CD4-positive, alpha-beta T cell (primary cell): ENCODE results near the gene SLC25A33. TPM values are rescaled to one million over a fixed set of nuclear protein-coding genes. Genes with fewer than 3 reads are reported as not detected.
"Not testable (repeated sequence)": the region's sequence is repeated elsewhere in the genome, so short reads cannot be mapped to it uniquely, and the experiment has no call there.

Source experiments
- ATAC-seq: fragments of 200-7000 bp; cut with Tn5 transposase; one replicate; pipeline ENCODE4 v1.10.0; 2022; ENCODE audit warnings: mild to moderate bottlenecking; ENCODE audit not compliant: poor library complexity
- CTCF ChIA-PET: fragments of 350-600 bp; sonication (Branson Sonifier 250); formaldehyde crosslinking; loops from one replicate; lab custom pipeline; 2021; ENCODE audit warnings: antibody characterized with exemption, inconsistent platforms; lab: Charles Lee
- POLR2A ChIA-PET: fragments of 350-600 bp; sonication (Branson Sonifier 250); formaldehyde crosslinking; loops from one replicate; lab custom pipeline; 2021; ENCODE audit warnings: antibody characterized with exemption, inconsistent platforms; lab: Charles Lee
- DNase-seq, 14 experiments: peaks; one replicate each; pipeline ENCODE4 v3.0.0-alpha.2; 2013 to 2020; ENCODE audit warnings: mixed read lengths in 2 of 14
- H3K27ac ChIP-seq, 2 donors: one replicate each; pipeline versions ENCODE4 v1.5.1 to v1.7.0; 2013; ENCODE audit warnings: low read length in 2 of 2, low read depth in 1 of 2, mild to moderate bottlenecking in 1 of 2
- H3K27me3 ChIP-seq, 2 experiments: 1 replicate in 1 of 2; 2 replicates in 1 of 2; pipeline versions ENCODE4 v1.6.1 to v1.7.0; 2013; ENCODE audit warnings: low read length in 2 of 2, control low read depth in 1 of 2, mild to moderate bottlenecking in 1 of 2, moderate library complexity in 1 of 2; ENCODE audit not compliant: insufficient read depth in 2 of 2, control insufficient read depth in 1 of 2
- H3K36me3 ChIP-seq: one replicate; pipeline ENCODE4 v1.6.1; 2013; ENCODE audit warnings: low read length, control low read depth; ENCODE audit not compliant: insufficient read depth
- H3K4me1 ChIP-seq: one replicate; pipeline ENCODE4 v1.6.1; 2013; ENCODE audit warnings: low read length, control low read depth; ENCODE audit not compliant: insufficient read depth
- H3K4me3 ChIP-seq: one replicate; pipeline ENCODE4 v1.5.1; 2013; ENCODE audit warnings: mild to moderate bottlenecking, low read length, moderate library complexity
- H3K9me3 ChIP-seq, 2 experiments: 1 replicate in 1 of 2; 2 replicates in 1 of 2; pipeline versions ENCODE4 v1.6.1 to v1.7.0; 2013; ENCODE audit warnings: low read length in 2 of 2, mild to moderate bottlenecking in 2 of 2, control low read depth in 1 of 2, moderate library complexity in 1 of 2; ENCODE audit not compliant: control insufficient read depth in 1 of 2, insufficient read depth in 1 of 2
- H3K27ac Mint-ChIP-seq: one replicate; pipeline ENCODE4 v1.8.0; 2020; ENCODE audit warnings: mixed read lengths
- H3K27me3 Mint-ChIP-seq: one replicate; pipeline ENCODE4 v1.8.0; 2021; ENCODE audit warnings: mixed read lengths
- H3K36me3 Mint-ChIP-seq: one replicate; pipeline ENCODE4 v1.8.0; 2021; ENCODE audit warnings: low read depth, mixed read lengths
- H3K4me1 Mint-ChIP-seq: one replicate; pipeline ENCODE4 v1.8.0; 2021; ENCODE audit warnings: low read depth, mixed read lengths
- H3K4me3 Mint-ChIP-seq: one replicate; pipeline ENCODE4 v1.8.0; 2020; ENCODE audit warnings: mild to moderate bottlenecking, mixed read lengths
- H3K9me3 Mint-ChIP-seq: one replicate; pipeline ENCODE4 v1.8.0; 2020; ENCODE audit warnings: mixed read lengths
- intact Hi-C, 2 experiments: fragments of 100-400 bp; cut with DNase I in 1 of 2; cut with micrococcal nuclease in 1 of 2; formaldehyde crosslinking; loops; one replicate each; pipeline versions ENCODE4 v1.15.1 to v1.9.0; 2023 to 2025; cut with DNase I, micrococcal nuclease
- total RNA-seq, 174 experiments: library from RNA in 2 of 174; stranded (reverse) in 2 of 174; gene quantifications; one replicate each; pipeline ENCODE4 v1.2.3 and lab custom pipeline; 2021 to 2026
- TF ChIP-seq, protein P1 (sequence below): fragments of 200-600 bp; IDR thresholded peaks from one replicate; pipeline ENCODE4 v1.8.0; 2022; ENCODE audit warnings: antibody characterized with exemption, mild to moderate bottlenecking

The SLC25A33 gene
- total RNA-seq, 2 experiments from 2014 or later, result 5.9 to 6.6 TPM

DNA sequence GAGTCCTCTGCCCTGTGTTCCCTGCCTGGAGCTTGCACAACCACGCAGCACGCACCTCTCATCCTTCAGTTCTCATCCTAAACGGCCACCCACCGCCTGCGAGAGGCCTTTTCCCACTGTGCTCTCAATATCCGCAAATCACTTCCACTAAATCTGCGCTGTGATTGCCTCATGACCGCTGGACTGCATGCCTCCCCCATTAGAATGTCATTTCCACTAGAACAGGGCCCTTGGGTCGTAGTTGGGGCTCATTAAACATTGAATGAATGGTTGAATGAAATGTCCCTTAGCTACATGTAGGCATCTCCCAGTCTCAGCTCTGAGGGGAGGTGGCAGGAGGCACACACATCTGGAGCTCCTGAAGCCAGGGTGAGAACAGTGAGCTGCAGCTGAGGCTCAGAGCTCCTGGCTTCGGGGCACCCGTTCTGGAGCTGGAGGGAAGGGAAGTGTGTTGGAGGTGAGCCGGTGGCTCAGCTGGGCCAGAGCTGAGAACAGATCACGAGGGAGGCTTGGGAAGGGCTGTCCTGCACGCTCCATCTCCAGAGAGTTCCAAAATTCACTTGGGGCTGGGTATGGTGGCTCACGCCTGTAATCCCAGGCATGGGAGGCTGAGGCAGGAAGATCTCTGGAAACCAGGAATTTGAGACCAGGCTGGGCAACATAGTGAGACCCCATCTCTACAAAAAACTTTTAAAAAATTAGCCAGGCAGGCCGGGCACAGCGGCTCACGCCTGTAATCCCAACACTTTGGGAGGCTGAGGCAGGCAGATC, 79.8 kb downstream of the SLC25A33 start:
- peaks cover 5% of the 10 kb centered on the region for H3K4me1 ChIP-seq
- CTCF ChIA-PET, result interaction anchor here (1.5 kb wide), 1 partner anchor 13 kb away, joined by 3 read pairs; no protein-coding TSS in a partner anchor

DNA sequence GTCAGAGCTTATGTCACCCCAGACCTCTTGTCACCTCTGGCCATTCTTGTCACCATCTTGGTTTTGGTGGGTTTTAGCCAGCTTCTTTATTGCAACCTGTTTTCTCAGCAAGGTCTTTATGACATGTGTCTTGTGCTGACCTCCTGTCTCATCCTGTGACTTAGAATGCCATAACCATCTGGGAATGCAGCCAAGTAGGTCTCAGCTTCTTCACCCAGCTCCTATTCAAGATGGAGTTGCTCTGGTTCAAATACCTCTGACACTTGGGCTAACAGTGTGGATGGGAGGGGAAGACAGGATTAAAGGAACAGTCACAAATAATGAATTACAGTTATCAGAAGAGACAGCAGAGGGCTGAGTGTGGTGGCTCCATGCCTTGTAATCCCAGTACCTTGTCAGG, 81.8 kb downstream of the SLC25A33 start:
- no peak for ATAC-seq
- Histone ChIP-seq H3K4me1 (peaks cover 5% of the 10 kb centered on the region), H3K9me3 (no peaks in the 10 kb centered on the region), H3K4me3 (no peak overlapping the region), H3K36me3 (no peaks in the 10 kb centered on the region), H3K27me3 (no peaks in the 10 kb centered on the region), H3K27ac (no peak overlapping the region)
- Mint-ChIP-seq H3K9me3 (no peaks in the 10 kb centered on the region), H3K36me3 (no peaks in the 10 kb centered on the region), H3K27me3 (peaks cover 5% of the 10 kb centered on the region), H3K4me3 (no peak overlapping the region), H3K27ac (no peak overlapping the region), H3K4me1 (peaks cover 2% of the 10 kb centered on the region)
- TF ChIP-seq, protein P1, sequence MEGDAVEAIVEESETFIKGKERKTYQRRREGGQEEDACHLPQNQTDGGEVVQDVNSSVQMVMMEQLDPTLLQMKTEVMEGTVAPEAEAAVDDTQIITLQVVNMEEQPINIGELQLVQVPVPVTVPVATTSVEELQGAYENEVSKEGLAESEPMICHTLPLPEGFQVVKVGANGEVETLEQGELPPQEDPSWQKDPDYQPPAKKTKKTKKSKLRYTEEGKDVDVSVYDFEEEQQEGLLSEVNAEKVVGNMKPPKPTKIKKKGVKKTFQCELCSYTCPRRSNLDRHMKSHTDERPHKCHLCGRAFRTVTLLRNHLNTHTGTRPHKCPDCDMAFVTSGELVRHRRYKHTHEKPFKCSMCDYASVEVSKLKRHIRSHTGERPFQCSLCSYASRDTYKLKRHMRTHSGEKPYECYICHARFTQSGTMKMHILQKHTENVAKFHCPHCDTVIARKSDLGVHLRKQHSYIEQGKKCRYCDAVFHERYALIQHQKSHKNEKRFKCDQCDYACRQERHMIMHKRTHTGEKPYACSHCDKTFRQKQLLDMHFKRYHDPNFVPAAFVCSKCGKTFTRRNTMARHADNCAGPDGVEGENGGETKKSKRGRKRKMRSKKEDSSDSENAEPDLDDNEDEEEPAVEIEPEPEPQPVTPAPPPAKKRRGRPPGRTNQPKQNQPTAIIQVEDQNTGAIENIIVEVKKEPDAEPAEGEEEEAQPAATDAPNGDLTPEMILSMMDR, result no peak
- CTCF ChIA-PET, result no interaction called here
- POLR2A ChIA-PET, result no interaction called here
- intact Hi-C loops, result no loop called here
- no peak for DNase-seq

More for the DNA sequence above, 79.8 kb downstream of the SLC25A33 start:
- peaks cover 5% of the 10 kb centered on the region for H3K27me3 Mint-ChIP-seq
- H3K4me3 Mint-ChIP-seq, result no peak overlapping the region
- no peaks in the 10 kb centered on the region for H3K4me1 Mint-ChIP-seq
- no peaks in the 10 kb centered on the region for H3K36me3 ChIP-seq
- no peaks in the 10 kb centered on the region for H3K27me3 ChIP-seq
- H3K9me3 Mint-ChIP-seq, result no peaks in the 10 kb centered on the region
- POLR2A ChIA-PET, result interaction anchor here (0.6 kb wide), 1 partner anchor 7 kb away, joined by 3 read pairs; no protein-coding TSS in a partner anchor
- no peak overlapping the region for H3K27ac Mint-ChIP-seq
- TF ChIP-seq, protein P1, result no peak
- H3K36me3 Mint-ChIP-seq, result no peaks in the 10 kb centered on the region
- no peaks in the 10 kb centered on the region for H3K9me3 ChIP-seq
- ATAC-seq, result no peak
- no peak for DNase-seq
- no peak overlapping the region for H3K27ac ChIP-seq
- intact Hi-C loops, result no loop called here
- no peak overlapping the region for H3K4me3 ChIP-seq

DNA sequence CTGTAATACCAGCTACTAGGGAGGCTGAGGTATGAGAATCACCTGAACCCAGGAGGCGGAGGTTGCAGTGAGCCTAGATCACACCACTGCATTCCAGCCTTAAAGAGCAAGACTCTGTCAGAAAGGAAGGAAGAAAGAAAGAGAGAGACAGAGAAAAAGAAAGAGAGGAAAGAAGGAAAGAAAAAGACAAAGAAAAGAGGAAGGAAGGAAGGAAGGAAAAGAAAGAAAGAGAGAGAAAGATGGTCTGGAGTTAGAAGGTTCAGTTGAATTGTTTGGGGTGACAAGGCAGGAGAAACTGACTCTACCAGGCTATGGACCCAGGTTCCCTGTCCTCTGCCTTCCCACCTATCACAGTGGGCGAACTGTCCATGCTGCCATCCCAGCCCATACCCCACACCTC, 84.8 kb downstream of the SLC25A33 start:
- ChIA-PET POLR2A (no interaction called here), CTCF (no interaction called here)
- peaks cover 24% of the 10 kb centered on the region for H3K4me1 Mint-ChIP-seq
- H3K9me3 ChIP-seq, result no peaks in the 10 kb centered on the region
- ATAC-seq (no peak), DNase-seq (no peak)
- H3K27me3 Mint-ChIP-seq, result peaks cover 2% of the 10 kb centered on the region
- H3K27me3 ChIP-seq, result no peaks in the 10 kb centered on the region
- H3K9me3 Mint-ChIP-seq, result no peaks in the 10 kb centered on the region
- peaks cover under 1% of the 10 kb centered on the region for H3K36me3 Mint-ChIP-seq
- intact Hi-C loops, result no loop called here
- no peak overlapping the region for H3K4me3 ChIP-seq
- peak overlapping the region; percentile 57 for H3K4me3 Mint-ChIP-seq
- H3K4me1 ChIP-seq, result peaks cover 32% of the 10 kb centered on the region
- no peaks in the 10 kb centered on the region for H3K36me3 ChIP-seq
- H3K27ac Mint-ChIP-seq, result peak overlapping the region; percentile 43
- TF ChIP-seq, protein P1, result no peak
- no peak overlapping the region for H3K27ac ChIP-seq

DNA sequence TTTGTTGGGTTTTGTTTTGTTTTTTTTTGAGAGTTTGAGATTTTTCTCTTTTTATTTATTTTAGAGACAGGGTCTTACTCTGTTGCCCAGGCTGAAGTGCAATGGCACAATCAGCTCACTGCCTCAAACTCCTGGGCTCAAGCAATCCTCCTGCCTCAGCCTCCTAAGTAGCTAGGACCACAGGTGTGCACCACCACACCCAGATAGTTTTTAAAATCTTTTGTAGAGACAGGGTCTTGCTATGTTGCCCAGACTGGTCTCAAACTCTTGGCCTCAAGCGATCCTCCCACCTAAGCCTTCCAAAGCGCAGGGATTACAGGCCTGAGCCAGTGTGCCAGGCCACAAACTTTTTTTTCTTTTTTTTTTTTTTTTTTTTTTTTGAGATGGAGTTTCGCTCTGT, 85.8 kb downstream of the SLC25A33 start:
- ChIA-PET CTCF (interaction anchor here (0.9 kb wide), 1 partner anchor 105 kb away, joined by 4 read pairs; no protein-coding TSS in a partner anchor), POLR2A (interaction anchor here (1.1 to 7.3 kb wide), 2 partner anchors 30 to 93 kb away, joined by 5 to 512 read pairs; partner anchors contain the start of gene PIK3CD)
- peaks cover 37% of the 10 kb centered on the region for H3K4me1 ChIP-seq
- not testable (repeated sequence) for H3K9me3 Mint-ChIP-seq, H3K9me3 ChIP-seq, H3K27me3 Mint-ChIP-seq, H3K27ac Mint-ChIP-seq, H3K36me3 ChIP-seq, H3K4me3 ChIP-seq, ATAC-seq, H3K27ac ChIP-seq, DNase-seq, H3K27me3 ChIP-seq
- Mint-ChIP-seq H3K4me3 (peak overlapping the region; percentile 42), H3K36me3 (peaks cover 10% of the 10 kb centered on the region), H3K4me1 (peaks cover 33% of the 10 kb centered on the region)
- intact Hi-C loops, result loop anchor here in 1 of 2 experiments (5.0 kb wide), 2 partner anchors 407 to 807 kb away; partner anchors contain the start of genes CENPS and UBE4B
